GM12891 (cell line): ENCODE measurements around the gene TRAM2.

ENCODE experiments used
- DNase-seq: peaks from one replicate; pipeline ENCODE4 v3.0.0; 2011; ENCODE audit warnings: low spot score; ENCODE audit not compliant: insufficient read length
- FAIRE-seq: peaks from 2 replicates; lab custom pipeline; 2011; peaks lifted over from hg19 to GRCh38; lab: Jason Lieb, UNC
- PAX5 ChIP-seq: IDR thresholded peaks from 2 replicates; pipeline ENCODE4 v1.6.1; 2011; ENCODE audit warnings: low read length, moderate library complexity, mild to moderate bottlenecking; ENCODE audit not compliant: insufficient read depth, severe bottlenecking
- POLR2A ChIP-seq: IDR thresholded peaks from 2 replicates; pipeline ENCODE4 v1.6.1; 2011; ENCODE audit warnings: low read depth, low read length, control low read depth
- POLR2AphosphoS5 ChIP-seq: IDR thresholded peaks from 2 replicates; pipeline ENCODE4 v1.6.1; 2011; ENCODE audit warnings: low read depth, low read length, control low read depth
- POU2F2 ChIP-seq: IDR thresholded peaks from 2 replicates; pipeline ENCODE4 v1.6.1; 2011; ENCODE audit warnings: low read depth, mild to moderate bottlenecking, control low read depth, low read length, moderate library complexity
- SPI1 ChIP-seq: IDR thresholded peaks from 2 replicates; pipeline ENCODE4 v1.6.1; 2011; ENCODE audit warnings: low read depth, low read length, control low read depth
- TAF1 ChIP-seq: IDR thresholded peaks from 2 replicates; pipeline ENCODE4 v1.6.1; 2011; ENCODE audit warnings: low read depth, low read length, control low read depth

Gene TRAM2

DNA sequence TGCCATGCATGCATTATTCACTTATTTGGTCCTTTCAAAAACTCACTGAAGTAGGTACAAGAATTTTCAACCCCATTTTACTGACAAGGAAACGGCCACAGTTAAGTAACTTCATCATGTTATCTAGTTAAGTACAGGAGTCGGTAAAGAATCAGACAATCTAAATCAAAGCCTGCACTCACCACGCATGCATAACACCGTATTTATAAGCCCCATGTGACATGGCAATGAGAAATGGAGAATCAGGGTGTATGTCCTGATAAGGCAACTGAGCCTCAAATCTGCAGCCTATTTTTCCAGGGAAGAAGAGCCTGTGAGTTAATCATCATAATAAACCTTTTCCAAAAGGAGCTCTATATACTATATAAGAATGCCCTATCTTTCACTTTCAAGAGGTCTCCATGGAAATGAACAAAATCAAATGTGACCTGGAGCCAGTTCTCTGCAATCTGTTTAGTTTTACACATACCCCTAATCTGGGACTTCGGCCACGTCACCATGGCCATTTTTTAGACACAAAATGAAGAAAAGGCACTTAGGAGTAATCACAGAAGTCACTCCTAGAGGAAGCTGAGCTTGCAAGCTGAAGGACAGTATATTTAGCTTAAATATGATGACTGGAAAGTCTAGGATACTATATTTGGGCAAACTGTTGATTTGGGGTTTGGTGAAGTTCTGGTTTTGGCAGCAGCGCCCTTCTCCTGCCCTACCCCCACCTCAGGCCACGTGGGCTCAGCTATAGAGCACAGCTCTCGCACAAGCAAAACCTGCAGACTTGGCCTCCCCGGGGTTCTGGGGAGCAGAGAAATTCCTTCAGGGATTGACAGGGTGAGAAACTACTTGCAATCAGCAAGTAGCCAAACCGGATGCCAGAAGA lies 19.2 kb downstream of the TRAM2 start:
- FAIRE-seq (no peak), DNase-seq (no peak)
- TF ChIP-seq POLR2A (no peak), TAF1 (no peak), SPI1 (no peak), POU2F2 (no peak), POLR2AphosphoS5 (no peak), PAX5 (no peak)

DNA sequence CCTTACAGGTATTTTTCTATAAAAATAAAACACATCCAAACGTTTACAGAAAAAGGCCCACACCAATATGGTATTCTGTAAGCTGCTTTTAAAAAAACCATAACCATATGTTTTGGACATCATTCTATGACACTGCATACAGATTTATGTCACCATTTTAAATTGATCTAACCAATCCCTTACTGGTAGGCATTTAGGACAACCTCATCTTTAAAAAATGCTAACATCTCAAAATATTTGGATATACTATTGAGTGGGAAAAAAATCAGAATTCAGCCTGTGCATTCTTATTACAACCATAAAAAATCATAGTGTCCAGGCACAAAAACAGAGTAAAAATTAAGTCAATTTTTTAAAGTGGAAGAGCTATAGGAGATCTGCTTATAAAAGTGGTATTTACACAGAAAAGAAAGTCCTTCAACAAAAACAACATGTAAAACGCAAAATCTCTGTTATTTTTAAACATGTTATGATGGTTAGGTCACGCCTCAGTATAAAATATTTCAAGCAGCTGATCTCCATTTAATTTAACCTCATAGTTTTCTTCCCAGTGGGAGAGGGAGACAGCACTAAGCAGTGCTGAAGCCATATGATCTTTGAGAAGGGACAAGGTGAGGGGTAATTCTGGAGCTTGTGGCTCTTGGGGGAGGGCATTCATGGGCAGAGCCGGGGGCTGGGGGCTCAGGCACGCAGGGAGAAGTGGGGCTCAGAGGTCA lies 21.2 kb downstream of the TRAM2 start:
- FAIRE-seq (no peak), DNase-seq (no peak)
- TF ChIP-seq POU2F2 = no peak
- no peak for TF ChIP-seq POLR2AphosphoS5
- no peak for TF ChIP-seq SPI1
- no peak for TF ChIP-seq POLR2A
- no peak for TF ChIP-seq TAF1
- TF ChIP-seq PAX5 = no peak

DNA sequence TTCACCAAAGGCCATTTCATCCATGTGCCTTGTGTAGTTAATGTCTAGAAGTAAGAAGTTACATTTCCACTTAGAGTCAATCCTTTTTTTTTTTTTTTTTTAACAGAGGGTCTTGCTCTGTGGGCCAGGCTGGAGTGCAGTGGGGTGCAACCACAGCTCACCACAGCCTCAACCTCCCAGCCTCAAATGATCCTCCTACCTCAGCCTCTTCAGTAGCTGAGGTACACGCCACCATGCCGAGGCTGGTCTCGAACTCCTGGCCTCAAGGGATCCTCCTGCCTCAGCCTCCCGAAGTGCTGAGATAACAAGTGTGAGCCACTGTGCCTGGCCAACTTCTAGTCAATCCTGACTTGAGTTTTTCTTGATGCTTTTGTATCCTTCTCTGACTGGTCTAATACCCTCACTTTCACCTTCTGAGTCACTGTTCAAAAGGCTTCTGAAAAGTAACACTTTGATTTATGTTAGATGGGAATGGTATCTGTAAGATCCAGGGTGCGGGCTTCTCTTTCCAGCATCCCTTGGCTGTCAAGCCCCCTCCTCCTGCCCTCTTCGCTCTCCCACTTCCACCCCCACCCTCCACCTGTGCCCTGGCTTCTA lies 22.1 kb downstream of the TRAM2 start:
- TF ChIP-seq PAX5 = no peak
- no peak for TF ChIP-seq POLR2A
- TF ChIP-seq SPI1 = no peak
- no peak for TF ChIP-seq POLR2AphosphoS5
- no peak for TF ChIP-seq POU2F2
- no peak for TF ChIP-seq TAF1
- DNase-seq (no peak), FAIRE-seq (no peak)

- TF ChIP-seq TAF1 (no peak), SPI1 (no peak), POU2F2 (no peak), POLR2AphosphoS5 (no peak), POLR2A (no peak), PAX5 (no peak)
- FAIRE-seq = no peak
Observed at GRCh38 chr6:52553719-52554118, 23.1 kb downstream of the TRAM2 start.

GRCh38 chr6:52553158-52553557 lies 23.7 kb downstream of the TRAM2 start:
- FAIRE-seq = no peak
- DNase-seq = no peak
- TF ChIP-seq PAX5 (no peak), POU2F2 (no peak), SPI1 (no peak), POLR2AphosphoS5 (no peak), POLR2A (no peak), TAF1 (no peak)

More at GRCh38 chr6:52553719-52554118, 23.1 kb downstream of the TRAM2 start:
- DNase-seq = no peak

GRCh38 chr6:52552278-52552643 lies 24.6 kb downstream of the TRAM2 start:
- DNase-seq (no peak), FAIRE-seq (peak; percentile 23)
- TF ChIP-seq POLR2A (no peak), POU2F2 (peak; percentile 85; the same call in 1 of the 2 replicates), TAF1 (no peak), SPI1 (0 out of 2 replicates have a peak, but pooled peaks have one; percentile 7), PAX5 (no peak), POLR2AphosphoS5 (no peak)

DNA sequence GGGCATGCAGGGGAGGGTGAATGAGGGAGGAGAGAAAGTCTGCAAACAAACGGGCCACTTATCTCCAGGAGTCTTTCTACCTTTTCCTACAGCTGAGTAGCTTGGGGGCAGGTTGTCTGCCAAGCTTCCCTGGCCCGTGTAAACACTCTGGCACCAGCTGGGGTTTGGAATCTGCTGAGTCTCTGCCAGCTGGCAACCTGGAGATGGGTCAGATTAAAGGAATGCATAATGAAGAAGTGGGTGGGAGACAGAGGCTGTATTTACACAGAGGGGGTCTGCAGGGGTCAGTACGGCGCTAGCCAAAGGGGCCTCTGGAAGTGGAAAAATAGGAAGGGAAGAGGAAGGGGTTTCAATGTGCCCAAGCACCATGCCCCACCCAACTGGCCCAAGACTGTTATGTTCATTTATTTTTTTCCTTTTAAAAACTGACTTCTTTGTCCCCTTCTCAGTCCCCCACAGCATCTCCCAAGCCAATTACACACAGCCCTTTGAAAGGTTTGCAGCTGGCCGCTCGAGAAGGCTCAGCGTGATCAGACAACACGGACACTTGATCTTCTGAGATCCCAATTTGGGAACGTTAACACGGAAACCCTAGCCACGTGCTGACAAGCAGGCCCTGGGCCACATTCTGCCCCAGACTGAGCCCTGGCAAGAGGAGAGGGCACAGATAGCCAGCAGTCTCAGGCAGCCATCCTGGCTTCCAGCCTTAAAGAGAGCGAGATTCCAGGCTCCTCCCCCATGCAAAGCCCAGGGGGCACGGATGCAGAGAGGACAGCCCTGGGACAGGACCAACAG lies 25.2 kb downstream of the TRAM2 start:
- TF ChIP-seq PAX5 (no peak), SPI1 (no peak), POLR2AphosphoS5 (no peak), POU2F2 (no peak), POLR2A (no peak), TAF1 (no peak)
- DNase-seq (no peak), FAIRE-seq (no peak)

- no peak for DNase-seq
- TF ChIP-seq POLR2AphosphoS5 = no peak
- TF ChIP-seq TAF1 = no peak
Observed at GRCh38 chr6:52550870-52551269, 26.0 kb downstream of the TRAM2 start.

More at GRCh38 chr6:52550870-52551269, 26.0 kb downstream of the TRAM2 start:
- FAIRE-seq = no peak
